ENCODE results near the gene RC3H2. TPM values are rescaled to one million over a fixed set of nuclear protein-coding genes. Genes with fewer than 3 reads are reported as not detected.
"Not testable (repeated sequence)": the region's sequence is repeated elsewhere in the genome, so short reads cannot be mapped to it uniquely, and the experiment has no call there.

Gene RC3H2
- total RNA-seq, 1 donor from 2014 or later, result 35.1 TPM

- no peak for ATAC-seq
- intact Hi-C loops (cut with DNase I), result loop anchor here (10.0 kb wide), 1 partner anchor 556 kb away; the partner anchor contains the start of genes MRRF and RBM18
- DNase-seq (ENCODE audit: missing footprints), result no peak
These were observed 84.7 kb downstream of the RC3H2 start for GRCh38 chr9:122820490-122820845.

DNA sequence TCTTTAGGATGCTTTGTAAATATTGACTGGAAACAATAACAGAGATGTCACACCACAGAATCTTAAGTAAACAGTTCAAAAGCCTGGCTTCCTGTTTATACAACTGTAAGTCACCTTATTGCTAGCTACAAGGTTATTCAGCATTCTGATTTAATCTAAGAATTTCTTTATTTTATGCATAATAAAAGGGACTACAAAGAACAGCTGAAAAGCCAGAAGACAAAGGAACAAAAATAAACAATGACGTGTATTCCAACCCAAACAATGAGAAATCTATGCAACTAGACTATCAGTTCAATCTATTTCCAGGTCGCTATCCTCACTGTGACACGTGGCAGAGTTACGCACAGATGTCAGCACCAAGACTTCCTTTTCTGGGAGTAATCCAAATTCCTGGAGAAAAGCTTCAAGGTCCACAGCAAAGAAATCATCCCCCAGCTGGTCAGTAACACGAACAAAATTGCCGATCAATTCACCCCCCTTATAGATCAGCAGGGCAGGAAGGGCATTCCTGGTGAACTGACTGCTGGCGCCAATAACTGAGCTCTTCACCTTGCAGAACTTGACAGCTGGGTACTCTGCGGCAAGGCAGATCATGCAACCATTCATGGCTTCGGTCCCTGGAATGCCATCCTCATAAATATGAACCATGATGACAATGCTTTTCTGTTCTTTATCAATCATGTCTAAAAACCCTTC, 85.2 kb downstream of the RC3H2 start:
- no peak for ATAC-seq
- intact Hi-C loops (cut with DNase I), result loop anchor here (10.0 kb wide), 1 partner anchor 555 kb away; the partner anchor contains the start of genes MRRF and RBM18
- DNase-seq (ENCODE audit: missing footprints), result no peak

- intact Hi-C loops (cut with DNase I), result no loop called here
- ATAC-seq (no peak), DNase-seq (ENCODE audit: missing footprints) (no peak)
These were observed 85.8 kb downstream of the RC3H2 start for GRCh38 chr9:122819326-122819725.

DNA sequence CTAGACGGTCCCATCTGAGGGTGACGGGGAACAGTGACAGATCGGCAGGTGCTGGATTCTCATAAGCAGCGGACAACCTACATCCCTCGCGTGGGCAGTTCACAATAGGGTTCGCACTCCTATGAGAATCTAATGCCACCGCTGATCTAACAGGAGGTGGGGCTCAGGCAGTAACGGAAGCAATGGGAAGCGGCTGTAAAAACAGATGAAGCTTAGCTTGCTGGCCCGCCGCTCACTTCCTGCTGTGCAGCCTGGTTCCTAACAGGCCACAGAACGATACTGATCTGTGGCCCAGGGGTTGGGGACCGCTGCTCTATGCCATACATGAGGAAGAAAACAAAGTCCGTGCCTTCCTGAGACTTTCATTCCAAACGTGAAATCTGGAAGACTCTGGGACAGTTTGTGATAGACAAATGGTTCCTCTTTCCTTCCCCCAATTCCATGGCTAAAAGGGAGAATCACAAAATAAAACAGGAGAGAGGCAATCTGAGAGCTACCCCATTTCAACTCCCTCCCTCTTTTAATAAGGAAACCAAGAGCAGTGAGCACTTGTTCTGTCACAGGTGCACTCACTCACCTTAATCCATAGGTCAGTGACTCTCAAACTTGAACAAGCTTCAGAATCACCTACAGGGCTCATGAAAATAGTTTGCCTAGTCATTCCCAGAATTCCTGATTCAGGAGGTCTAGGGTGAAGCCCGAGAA, 88.8 kb downstream of the RC3H2 start:
- DNase-seq (ENCODE audit: missing footprints) (peak; percentile 74), ATAC-seq (peak; percentile 28)
- intact Hi-C loops (cut with DNase I), result no loop called here

GRCh38 chr9:122815544-122815943, 89.6 kb downstream of the RC3H2 start:
- DNase-seq (ENCODE audit: missing footprints), result no peak
- ATAC-seq, result no peak
- intact Hi-C loops (cut with DNase I), result no loop called here

- DNase-seq (ENCODE audit: missing footprints) (no peak), ATAC-seq (no peak)
- intact Hi-C loops (cut with DNase I), result loop anchor here (5.0 kb wide), 2 partner anchors 462 to 712 kb away; no protein-coding TSS in a partner anchor
These were observed 90.6 kb downstream of the RC3H2 start for GRCh38 chr9:122814545-122814944.

- DNase-seq (ENCODE audit: missing footprints) (no peak), ATAC-seq (no peak)
- intact Hi-C loops (cut with DNase I), result loop anchor here (5.0 kb wide), 2 partner anchors 460 to 710 kb away; no protein-coding TSS in a partner anchor
These were observed 92.4 kb downstream of the RC3H2 start for GRCh38 chr9:122812736-122813135.

GRCh38 chr9:122810306-122810946, 94.7 kb downstream of the RC3H2 start:
- no peak for DNase-seq (ENCODE audit: missing footprints)
- intact Hi-C loops (cut with DNase I), result loop anchor here (2.0 to 5.0 kb wide), 3 partner anchors 346 to 708 kb away; no protein-coding TSS in a partner anchor
- ATAC-seq, result peak; percentile 85

DNA sequence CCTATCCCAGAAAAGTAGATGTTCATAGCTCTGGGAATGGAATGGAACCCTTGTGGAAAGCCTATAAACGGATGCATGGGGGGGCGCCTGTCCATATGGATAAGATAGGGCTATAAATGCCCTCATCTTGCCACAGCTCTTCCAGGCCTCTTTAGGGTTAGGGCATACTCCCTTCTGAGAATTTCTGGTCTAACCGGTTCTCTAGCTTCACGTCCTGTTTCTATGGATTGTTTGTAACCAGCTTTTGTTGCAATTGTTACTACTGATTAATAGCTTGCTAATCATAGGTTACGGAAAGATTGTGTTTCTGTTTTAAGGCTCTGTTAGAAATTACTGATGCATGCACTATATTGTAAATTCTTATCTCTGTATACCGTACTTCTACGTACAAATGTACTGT, 95.9 kb downstream of the RC3H2 start:
- ATAC-seq; intact Hi-C loops (cut with DNase I); DNase-seq (ENCODE audit: missing footprints): not testable (repeated sequence)

- ATAC-seq (no peak), DNase-seq (ENCODE audit: missing footprints) (no peak)
- intact Hi-C loops (cut with DNase I), result no loop called here
These were observed 97.0 kb downstream of the RC3H2 start for GRCh38 chr9:122808141-122808540.

- DNase-seq (ENCODE audit: missing footprints), result no peak
- intact Hi-C loops (cut with DNase I), result no loop called here
- ATAC-seq, result no peak
These were observed 97.8 kb downstream of the RC3H2 start for GRCh38 chr9:122807271-122807900.

GRCh38 chr9:122806661-122807060, 98.5 kb downstream of the RC3H2 start:
- no peak for ATAC-seq
- intact Hi-C loops (cut with DNase I), result no loop called here
- no peak for DNase-seq (ENCODE audit: missing footprints)

DNA sequence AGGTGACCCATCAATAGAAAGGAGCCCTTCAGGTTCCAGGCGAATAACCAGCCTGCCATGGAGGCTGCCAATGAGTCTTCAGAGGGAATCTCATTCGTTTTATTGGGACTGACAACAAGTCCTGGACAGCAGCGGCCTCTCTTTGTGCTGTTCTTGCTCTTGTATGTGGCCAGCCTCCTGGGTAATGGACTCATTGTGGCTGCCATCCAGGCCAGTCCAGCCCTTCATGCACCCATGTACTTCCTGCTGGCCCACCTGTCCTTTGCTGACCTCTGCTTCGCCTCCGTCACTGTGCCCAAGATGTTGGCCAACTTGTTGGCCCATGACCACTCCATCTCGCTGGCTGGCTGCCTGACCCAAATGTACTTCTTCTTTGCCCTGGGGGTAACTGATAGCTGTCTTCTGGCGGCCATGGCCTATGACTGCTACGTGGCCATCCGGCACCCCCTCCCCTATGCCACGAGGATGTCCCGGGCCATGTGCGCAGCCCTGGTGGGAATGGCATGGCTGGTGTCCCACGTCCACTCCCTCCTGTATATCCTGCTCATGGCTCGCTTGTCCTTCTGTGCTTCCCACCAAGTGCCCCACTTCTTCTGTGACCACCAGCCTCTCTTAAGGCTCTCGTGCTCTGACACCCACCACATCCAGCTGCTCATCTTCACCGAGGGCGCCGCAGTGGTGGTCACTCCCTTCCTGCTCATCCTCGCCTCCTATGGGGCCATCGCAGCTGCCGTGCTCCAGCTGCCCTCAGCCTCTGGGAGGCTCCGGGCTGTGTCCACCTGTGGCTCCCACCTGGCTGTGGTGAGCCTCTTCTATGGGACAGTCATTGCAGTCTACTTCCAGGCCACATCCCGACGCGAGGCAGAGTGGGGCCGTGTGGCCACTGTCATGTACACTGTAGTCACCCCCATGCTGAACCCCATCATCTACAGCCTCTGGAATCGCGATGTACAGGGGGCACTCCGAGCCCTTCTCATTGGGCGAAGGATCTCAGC, 104.8 kb downstream of the RC3H2 start, which contains the start of gene OR1K1:
Gene OR1K1 (plus strand): TSS at position 58 of the 995 bp plus-strand sequence. CDS start 0 bp downstream, at position 58.
- ATAC-seq (no peak), DNase-seq (ENCODE audit: missing footprints) (no peak)
- intact Hi-C loops (cut with DNase I), result no loop called here

DNA sequence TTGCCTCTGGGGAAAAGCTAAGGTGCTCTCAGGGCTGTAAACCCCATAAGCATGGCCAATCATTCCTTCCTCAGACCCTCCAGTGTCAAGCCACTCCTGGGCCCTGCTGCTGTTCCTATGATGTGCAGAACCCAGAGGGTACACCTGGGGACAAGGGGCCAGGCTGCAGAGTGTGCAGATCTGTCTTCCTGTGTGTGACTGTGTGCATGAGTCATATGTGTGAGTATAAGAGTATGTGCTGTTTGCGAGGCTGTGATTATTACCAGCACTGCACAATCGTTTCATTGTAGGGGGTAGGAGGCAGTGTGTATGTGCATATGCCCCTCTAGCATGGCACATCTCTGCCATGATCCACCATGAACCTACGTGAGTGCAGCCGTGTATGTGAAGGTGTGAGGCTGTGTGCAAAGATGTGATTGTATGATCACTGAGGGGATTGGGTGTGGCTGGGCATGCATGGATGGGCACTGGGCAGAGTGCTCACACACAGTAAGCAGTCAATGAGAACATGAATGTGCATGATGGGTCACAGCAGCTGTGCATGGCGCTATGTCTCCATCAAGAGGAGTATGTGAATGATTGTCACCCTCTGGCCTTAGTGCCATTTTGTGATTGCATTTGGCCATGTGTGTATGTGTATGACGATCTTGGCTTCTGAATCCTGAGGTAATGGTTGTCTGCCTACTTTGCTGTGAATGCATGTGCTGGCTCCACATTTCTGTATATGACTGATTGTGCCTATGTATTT, 107.7 kb downstream of the RC3H2 start:
- ATAC-seq (no peak), DNase-seq (ENCODE audit: missing footprints) (no peak)
- intact Hi-C loops (cut with DNase I), result no loop called here

Measured in Right ventricle myocardium inferior (tissue), 1 donor.